ENCODE results near the gene CASQ1.

Gene CASQ1

DNA sequence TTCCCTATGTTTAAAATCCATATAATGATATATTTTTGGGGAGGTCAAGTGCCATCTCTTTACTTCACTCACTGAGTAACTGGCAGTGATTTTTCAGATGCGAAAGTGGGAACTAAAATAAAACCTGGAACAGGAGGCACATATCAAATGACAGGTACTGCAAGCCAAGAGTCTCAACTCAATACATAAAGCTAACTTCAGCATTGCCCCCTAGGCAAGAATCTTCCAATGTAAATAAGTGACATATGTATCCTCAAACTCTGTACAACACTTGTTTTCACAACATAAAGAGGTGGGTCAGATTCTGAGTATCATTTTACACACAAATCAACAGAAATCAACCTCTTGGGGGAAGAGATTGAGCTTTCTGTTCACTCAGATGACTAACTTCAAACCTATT, 53.8 kb downstream of the CASQ1 start:
- TF ChIP-seq ZNF8 (CRISPR knock-in tag; IDR thresholded peaks at IDR 0.05) (no peak), SNAI2 (CRISPR knock-in tag; IDR thresholded peaks at IDR 0.05) (no peak), CSDC2 (CRISPR knock-in tag; IDR thresholded peaks at IDR 0.05) (no peak), ZC3H10 (CRISPR knock-in tag; IDR thresholded peaks at IDR 0.05) (no peak), CREB5 (CRISPR knock-in tag; IDR thresholded peaks at IDR 0.05; ENCODE audit: low read depth) (no peak), OSR1 (CRISPR knock-in tag; IDR thresholded peaks at IDR 0.05) (no peak), BACH2 (CRISPR knock-in tag; IDR thresholded peaks at IDR 0.05; ENCODE audit: borderline replicate concordance) (no peak)
- TF ChIP-seq, protein P1, sequence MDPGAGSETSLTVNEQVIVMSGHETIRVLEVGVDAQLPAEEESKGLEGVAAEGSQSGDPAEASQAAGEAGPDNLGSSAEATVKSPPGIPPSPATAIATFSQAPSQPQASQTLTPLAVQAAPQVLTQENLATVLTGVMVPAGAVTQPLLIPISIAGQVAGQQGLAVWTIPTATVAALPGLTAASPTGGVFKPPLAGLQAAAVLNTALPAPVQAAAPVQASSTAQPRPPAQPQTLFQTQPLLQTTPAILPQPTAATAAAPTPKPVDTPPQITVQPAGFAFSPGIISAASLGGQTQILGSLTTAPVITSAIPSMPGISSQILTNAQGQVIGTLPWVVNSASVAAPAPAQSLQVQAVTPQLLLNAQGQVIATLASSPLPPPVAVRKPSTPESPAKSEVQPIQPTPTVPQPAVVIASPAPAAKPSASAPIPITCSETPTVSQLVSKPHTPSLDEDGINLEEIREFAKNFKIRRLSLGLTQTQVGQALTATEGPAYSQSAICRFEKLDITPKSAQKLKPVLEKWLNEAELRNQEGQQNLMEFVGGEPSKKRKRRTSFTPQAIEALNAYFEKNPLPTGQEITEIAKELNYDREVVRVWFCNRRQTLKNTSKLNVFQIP (CRISPR knock-in tag; IDR thresholded peaks at IDR 0.05; ENCODE audit: borderline replicate concordance, low read depth): no peak
- no peak for ATAC-seq

DNA sequence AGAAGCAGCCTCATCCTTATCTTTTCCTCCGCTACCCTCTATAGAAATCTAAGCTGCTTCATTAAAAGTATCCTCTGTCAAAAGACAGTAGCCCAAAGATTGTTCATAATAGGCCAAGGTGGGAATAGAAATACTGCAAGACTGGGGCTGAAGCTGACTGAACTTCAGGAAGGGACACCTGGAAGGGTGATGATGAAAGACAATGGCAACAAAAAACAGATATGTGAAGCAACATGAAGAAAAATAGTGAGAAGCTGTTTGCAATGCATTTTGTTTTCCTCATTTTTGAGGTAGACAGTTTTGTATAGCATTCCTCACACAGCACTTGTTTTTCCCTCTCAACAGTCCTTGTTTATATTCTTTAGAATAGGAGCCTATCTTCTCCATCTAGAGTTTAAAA, 55.1 kb downstream of the CASQ1 start:
- no peak for TF ChIP-seq ZNF70 (CRISPR knock-in tag; IDR thresholded peaks at IDR 0.05)
- no peak for TF ChIP-seq CSRNP3 (CRISPR knock-in tag; IDR thresholded peaks at IDR 0.05)
- no peak for TF ChIP-seq TOX (CRISPR knock-in tag; IDR thresholded peaks at IDR 0.05; ENCODE audit: borderline replicate concordance)
- no peak for TF ChIP-seq ZC3H10 (CRISPR knock-in tag; IDR thresholded peaks at IDR 0.05)
- TF ChIP-seq, protein P2, sequence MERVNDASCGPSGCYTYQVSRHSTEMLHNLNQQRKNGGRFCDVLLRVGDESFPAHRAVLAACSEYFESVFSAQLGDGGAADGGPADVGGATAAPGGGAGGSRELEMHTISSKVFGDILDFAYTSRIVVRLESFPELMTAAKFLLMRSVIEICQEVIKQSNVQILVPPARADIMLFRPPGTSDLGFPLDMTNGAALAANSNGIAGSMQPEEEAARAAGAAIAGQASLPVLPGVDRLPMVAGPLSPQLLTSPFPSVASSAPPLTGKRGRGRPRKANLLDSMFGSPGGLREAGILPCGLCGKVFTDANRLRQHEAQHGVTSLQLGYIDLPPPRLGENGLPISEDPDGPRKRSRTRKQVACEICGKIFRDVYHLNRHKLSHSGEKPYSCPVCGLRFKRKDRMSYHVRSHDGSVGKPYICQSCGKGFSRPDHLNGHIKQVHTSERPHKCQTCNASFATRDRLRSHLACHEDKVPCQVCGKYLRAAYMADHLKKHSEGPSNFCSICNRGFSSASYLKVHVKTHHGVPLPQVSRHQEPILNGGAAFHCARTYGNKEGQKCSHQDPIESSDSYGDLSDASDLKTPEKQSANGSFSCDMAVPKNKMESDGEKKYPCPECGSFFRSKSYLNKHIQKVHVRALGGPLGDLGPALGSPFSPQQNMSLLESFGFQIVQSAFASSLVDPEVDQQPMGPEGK (CRISPR knock-in tag; IDR thresholded peaks at IDR 0.05; ENCODE audit: borderline replicate concordance): no peak
- TF ChIP-seq GLIS3 (CRISPR knock-in tag; IDR thresholded peaks at IDR 0.05): no peak
- no peak for ATAC-seq

DNA sequence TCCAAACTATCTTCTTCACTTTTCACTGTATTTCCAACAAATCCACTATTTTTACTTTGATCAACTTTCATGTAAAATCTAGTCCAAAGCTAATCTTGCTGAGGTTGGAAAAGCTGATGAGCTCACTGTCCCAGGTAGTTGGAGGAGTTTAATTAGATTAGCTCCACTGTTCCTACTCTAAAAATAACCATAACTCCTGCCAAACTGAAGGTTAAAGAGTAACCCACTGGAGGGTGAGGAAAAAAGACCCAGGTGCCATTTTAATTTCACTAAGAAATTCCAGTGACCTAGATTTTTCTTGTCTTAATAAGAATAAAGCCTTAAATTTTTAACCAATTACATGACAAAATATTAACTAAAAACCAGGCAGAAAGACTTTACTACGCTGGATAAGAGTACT, 56.7 kb downstream of the CASQ1 start:
- TF ChIP-seq BACH2 (CRISPR knock-in tag; IDR thresholded peaks at IDR 0.05; ENCODE audit: borderline replicate concordance): no peak
- TF ChIP-seq SNAI2 (CRISPR knock-in tag; IDR thresholded peaks at IDR 0.05): no peak
- no peak for TF ChIP-seq TOX (CRISPR knock-in tag; IDR thresholded peaks at IDR 0.05; ENCODE audit: borderline replicate concordance)
- no peak for TF ChIP-seq ZNF565 (CRISPR knock-in tag; conservative IDR thresholded peaks at IDR 0.05; ENCODE audit: low read depth)
- no peak for TF ChIP-seq ZFP30 (CRISPR knock-in tag; IDR thresholded peaks at IDR 0.05)
- TF ChIP-seq ESRRG (CRISPR knock-in tag; IDR thresholded peaks at IDR 0.05): no peak
- no peak for TF ChIP-seq OSR1 (CRISPR knock-in tag; IDR thresholded peaks at IDR 0.05)
- TF ChIP-seq ISL1 (CRISPR knock-in tag; IDR thresholded peaks at IDR 0.05): no peak
- no peak for TF ChIP-seq TCF4 (CRISPR knock-in tag; IDR thresholded peaks at IDR 0.05; ENCODE audit: borderline replicate concordance)
- TF ChIP-seq, protein P3, sequence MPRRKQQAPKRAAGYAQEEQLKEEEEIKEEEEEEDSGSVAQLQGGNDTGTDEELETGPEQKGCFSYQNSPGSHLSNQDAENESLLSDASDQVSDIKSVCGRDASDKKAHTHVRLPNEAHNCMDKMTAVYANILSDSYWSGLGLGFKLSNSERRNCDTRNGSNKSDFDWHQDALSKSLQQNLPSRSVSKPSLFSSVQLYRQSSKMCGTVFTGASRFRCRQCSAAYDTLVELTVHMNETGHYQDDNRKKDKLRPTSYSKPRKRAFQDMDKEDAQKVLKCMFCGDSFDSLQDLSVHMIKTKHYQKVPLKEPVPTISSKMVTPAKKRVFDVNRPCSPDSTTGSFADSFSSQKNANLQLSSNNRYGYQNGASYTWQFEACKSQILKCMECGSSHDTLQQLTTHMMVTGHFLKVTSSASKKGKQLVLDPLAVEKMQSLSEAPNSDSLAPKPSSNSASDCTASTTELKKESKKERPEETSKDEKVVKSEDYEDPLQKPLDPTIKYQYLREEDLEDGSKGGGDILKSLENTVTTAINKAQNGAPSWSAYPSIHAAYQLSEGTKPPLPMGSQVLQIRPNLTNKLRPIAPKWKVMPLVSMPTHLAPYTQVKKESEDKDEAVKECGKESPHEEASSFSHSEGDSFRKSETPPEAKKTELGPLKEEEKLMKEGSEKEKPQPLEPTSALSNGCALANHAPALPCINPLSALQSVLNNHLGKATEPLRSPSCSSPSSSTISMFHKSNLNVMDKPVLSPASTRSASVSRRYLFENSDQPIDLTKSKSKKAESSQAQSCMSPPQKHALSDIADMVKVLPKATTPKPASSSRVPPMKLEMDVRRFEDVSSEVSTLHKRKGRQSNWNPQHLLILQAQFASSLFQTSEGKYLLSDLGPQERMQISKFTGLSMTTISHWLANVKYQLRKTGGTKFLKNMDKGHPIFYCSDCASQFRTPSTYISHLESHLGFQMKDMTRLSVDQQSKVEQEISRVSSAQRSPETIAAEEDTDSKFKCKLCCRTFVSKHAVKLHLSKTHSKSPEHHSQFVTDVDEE (CRISPR knock-in tag; IDR thresholded peaks at IDR 0.05): no peak
- no peak for TF ChIP-seq CSRNP3 (CRISPR knock-in tag; IDR thresholded peaks at IDR 0.05)
- TF ChIP-seq, protein P2 (CRISPR knock-in tag; IDR thresholded peaks at IDR 0.05; ENCODE audit: borderline replicate concordance): no peak
- no peak for TF ChIP-seq GLIS3 (CRISPR knock-in tag; IDR thresholded peaks at IDR 0.05)
- no peak for ATAC-seq

Data from SK-N-SH treated with all-trans-retinoic acid at 6 μM for 48 hours (cell line).